ENCODE data around the gene FAM163A.
"Not testable (repeated sequence)": the region's sequence is repeated elsewhere in the genome, so short reads cannot be mapped to it uniquely, and the experiment has no call there.

FAM163A gene

GRCh38 chr1:179817056-179817455 is 74.0 kb downstream of the FAM163A start:
- no peak for DNase-seq

GRCh38 chr1:179817789-179818188 is 74.7 kb downstream of the FAM163A start:
- DNase-seq = no peak

- DNase-seq = no peak
These were observed 75.2 kb downstream of the FAM163A start for GRCh38 chr1:179818260-179818659.

GRCh38 chr1:179818743-179819173 is 75.7 kb downstream of the FAM163A start:
- DNase-seq = no peak

GRCh38 chr1:179820226-179820970 is 77.3 kb downstream of the FAM163A start:
- no peak for DNase-seq

- DNase-seq = no peak
These were observed 78.4 kb downstream of the FAM163A start for GRCh38 chr1:179821524-179821923.

GRCh38 chr1:179822065-179822464 is 79.0 kb downstream of the FAM163A start:
- DNase-seq = no peak

GRCh38 chr1:179823693-179824092 is 80.6 kb downstream of the FAM163A start:
- no peak for DNase-seq

GRCh38 chr1:179824265-179824664 is 81.2 kb downstream of the FAM163A start:
- DNase-seq = no peak

GRCh38 chr1:179825206-179825605 is 82.1 kb downstream of the FAM163A start:
- DNase-seq = no peak

- no peak for DNase-seq
These were observed 82.8 kb downstream of the FAM163A start for GRCh38 chr1:179825798-179826460.

- no peak for DNase-seq
These were observed 83.7 kb downstream of the FAM163A start for GRCh38 chr1:179826626-179827280.

GRCh38 chr1:179828554-179829110 is 85.5 kb downstream of the FAM163A start:
- DNase-seq = no peak

GRCh38 chr1:179831225-179831624 is 88.1 kb downstream of the FAM163A start:
- peak; percentile 85 for DNase-seq

GRCh38 chr1:179831852-179832699 is 89.0 kb downstream of the FAM163A start:
- DNase-seq = no peak

- not testable (repeated sequence) for DNase-seq
These were observed 93.8 kb downstream of the FAM163A start for GRCh38 chr1:179836686-179837445.

- DNase-seq = no peak
These were observed 97.0 kb downstream of the FAM163A start for GRCh38 chr1:179840107-179840506.

GRCh38 chr1:179848233-179848632 is 105.1 kb downstream of the FAM163A start:
- no peak for DNase-seq

- no peak for DNase-seq
These were observed 110.0 kb downstream of the FAM163A start for GRCh38 chr1:179853102-179853501.

GRCh38 chr1:179855831-179856230 is 112.7 kb downstream of the FAM163A start:
- DNase-seq = not testable (repeated sequence)

- peak; percentile 19 for DNase-seq
These were observed 113.2 kb downstream of the FAM163A start for GRCh38 chr1:179856296-179856695.

- DNase-seq = no peak
These were observed 113.9 kb downstream of the FAM163A start for GRCh38 chr1:179857009-179857408.
